H1 (cell line): Measurements from ENCODE around the gene GRK5.

Experiments
- CHD1 ChIP-seq: IDR thresholded peaks from 2 replicates; pipeline ENCODE4 v1.6.1; 2012; ENCODE audit warnings: low read depth, low read length, improper control_type of control experiment
- TF ChIP-seq, protein P1 (sequence below), 3 experiments: IDR thresholded peaks; 1 replicate in 2 of 3; 2 replicates in 1 of 3; pipeline versions ENCODE4 v1.5.1 to v1.6.1; 2011; ENCODE audit warnings: low read length in 3 of 3, mild to moderate bottlenecking in 3 of 3, inconsistent platforms in 2 of 3, low read depth in 1 of 3, moderate library complexity in 1 of 3; ENCODE audit not compliant: insufficient read depth in 1 of 3; ENCODE audit errors: control extremely low read depth in 1 of 3

GRCh38 chr10:119474606-119475005 is 267.2 kb downstream of the GRK5 start:
- TF ChIP-seq, protein P1, sequence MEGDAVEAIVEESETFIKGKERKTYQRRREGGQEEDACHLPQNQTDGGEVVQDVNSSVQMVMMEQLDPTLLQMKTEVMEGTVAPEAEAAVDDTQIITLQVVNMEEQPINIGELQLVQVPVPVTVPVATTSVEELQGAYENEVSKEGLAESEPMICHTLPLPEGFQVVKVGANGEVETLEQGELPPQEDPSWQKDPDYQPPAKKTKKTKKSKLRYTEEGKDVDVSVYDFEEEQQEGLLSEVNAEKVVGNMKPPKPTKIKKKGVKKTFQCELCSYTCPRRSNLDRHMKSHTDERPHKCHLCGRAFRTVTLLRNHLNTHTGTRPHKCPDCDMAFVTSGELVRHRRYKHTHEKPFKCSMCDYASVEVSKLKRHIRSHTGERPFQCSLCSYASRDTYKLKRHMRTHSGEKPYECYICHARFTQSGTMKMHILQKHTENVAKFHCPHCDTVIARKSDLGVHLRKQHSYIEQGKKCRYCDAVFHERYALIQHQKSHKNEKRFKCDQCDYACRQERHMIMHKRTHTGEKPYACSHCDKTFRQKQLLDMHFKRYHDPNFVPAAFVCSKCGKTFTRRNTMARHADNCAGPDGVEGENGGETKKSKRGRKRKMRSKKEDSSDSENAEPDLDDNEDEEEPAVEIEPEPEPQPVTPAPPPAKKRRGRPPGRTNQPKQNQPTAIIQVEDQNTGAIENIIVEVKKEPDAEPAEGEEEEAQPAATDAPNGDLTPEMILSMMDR (IDR thresholded peaks at IDR 0.05; ENCODE audit: control extremely low read depth in 1 of 3, insufficient read depth in 1 of 3, low read depth in 1 of 3, low read length in 3 of 3), result no peak
- TF ChIP-seq CHD1, result no peak
